GM20000 (cell line): ENCODE measurements around the gene CHIT1.
A peak's percentile ranks its signal among the peaks of the same experiment; 100 is the strongest.

Source experiments
- DNase-seq: peaks from one replicate; pipeline ENCODE4 v3.0.0; 2012; ENCODE audit warnings: low spot score
- CTCF ChIP-seq: IDR thresholded peaks from 2 replicates; pipeline ENCODE4 v1.5.1; 2012; ENCODE audit warnings: mild to moderate bottlenecking, control low read depth; ENCODE audit errors: extremely low read depth, missing control alignments

Gene CHIT1

DNA sequence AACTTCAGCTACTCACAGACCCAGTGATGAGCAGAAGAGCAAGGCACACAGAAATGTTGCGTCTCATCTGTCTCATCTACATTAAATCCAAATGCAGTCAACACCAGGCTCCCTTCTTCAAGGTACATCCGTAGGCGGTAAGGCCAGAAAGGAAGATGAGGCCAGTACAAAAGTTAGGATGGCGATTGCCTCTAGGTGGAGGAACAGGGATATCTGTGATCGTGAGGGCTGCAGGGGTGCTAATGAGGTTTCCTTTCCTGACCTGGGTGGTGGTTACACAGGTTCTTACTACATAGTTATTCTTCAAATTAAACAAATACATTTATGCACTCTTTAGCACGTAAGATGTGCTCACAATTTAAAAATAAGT lies 52.5 kb downstream of the CHIT1 start:
- DNase-seq = no peak
- TF ChIP-seq CTCF = no peak

GRCh38 chr1:203176273-203177035 lies 53.0 kb downstream of the CHIT1 start:
- TF ChIP-seq CTCF = no peak
- DNase-seq = no peak

DNA sequence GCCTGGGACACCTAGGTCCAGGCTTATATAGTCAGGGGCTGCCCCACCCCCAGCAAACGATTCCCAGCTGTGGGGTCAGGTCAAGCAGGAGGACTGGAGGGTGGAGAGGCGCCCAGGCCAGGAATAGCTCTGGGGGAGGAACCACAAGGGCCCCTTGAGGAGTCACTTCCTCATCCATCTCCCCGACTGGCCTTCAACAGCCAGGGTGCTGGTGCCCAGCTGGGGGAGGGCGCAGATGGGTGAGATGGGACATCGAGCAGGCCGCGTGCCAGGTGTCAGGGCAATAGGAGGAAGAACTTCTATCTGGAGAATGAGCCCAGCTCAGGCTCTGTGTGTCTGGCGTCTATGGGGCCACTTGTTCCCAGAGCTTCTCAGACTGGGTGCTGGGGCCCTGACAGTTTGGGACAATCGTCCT lies 53.6 kb downstream of the CHIT1 start:
- TF ChIP-seq CTCF = no peak
- DNase-seq = no peak

GRCh38 chr1:203175237-203175826 lies 54.1 kb downstream of the CHIT1 start, which contains the start of gene MYBPH:
TSS of gene MYBPH (minus strand) at chr1:203175826. CDS start at chr1:203175755, 71 bp downstream.
- TF ChIP-seq CTCF = no peak
- DNase-seq = no peak

DNA sequence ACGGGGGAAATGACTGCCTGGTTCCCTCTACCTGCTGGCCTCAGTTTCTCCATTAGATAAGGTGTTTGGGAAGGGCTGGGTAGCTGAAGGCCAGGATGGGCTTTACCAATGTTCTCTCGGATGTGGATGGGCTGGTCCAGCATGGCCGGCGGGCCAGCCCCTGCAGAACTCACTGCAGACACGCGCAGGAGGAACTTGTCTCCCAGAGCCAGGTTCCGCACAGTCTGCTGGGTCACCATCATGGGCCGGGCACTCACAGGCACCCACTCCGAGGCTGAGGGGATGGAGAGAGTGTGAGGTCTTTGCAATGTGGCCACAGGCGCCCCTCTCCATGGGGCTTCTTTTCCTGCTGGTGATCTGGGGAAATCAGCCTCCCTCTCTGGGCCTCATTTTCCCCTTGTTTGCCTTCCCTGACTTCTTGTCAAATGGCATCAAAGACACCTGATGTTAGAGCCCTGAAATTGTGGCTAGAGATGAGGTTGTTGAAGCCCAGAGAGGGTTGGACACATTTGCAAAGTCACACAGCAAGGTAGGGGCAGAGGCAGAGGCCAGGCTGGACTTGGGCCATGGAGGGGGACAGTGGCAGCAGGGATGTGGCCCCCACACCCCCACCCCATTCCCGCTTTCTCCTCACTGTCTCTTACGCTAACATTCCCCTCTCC lies 55.0 kb downstream of the CHIT1 start:
- TF ChIP-seq CTCF = no peak
- DNase-seq = no peak

DNA sequence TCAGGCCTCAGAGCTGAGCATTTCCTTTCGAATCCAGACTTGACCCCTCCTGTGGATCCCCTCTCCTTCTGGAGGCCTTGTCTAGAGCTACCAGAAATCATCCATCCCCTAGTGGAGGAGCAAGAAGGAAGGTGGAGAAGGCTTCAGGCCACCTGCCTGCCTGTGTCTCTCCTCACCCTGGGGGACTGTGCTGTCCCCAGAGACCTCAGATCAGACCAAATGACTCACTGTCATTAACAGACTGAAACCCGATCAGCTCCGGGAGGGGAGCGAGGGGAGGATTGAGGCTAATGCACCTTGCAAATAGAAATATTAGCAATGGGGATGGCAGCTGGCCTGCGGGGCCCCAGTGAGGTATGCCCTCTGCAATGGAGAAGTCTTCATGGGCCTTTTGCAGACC lies 55.9 kb downstream of the CHIT1 start:
- no peak for TF ChIP-seq CTCF
- DNase-seq = peak; percentile 80

DNA sequence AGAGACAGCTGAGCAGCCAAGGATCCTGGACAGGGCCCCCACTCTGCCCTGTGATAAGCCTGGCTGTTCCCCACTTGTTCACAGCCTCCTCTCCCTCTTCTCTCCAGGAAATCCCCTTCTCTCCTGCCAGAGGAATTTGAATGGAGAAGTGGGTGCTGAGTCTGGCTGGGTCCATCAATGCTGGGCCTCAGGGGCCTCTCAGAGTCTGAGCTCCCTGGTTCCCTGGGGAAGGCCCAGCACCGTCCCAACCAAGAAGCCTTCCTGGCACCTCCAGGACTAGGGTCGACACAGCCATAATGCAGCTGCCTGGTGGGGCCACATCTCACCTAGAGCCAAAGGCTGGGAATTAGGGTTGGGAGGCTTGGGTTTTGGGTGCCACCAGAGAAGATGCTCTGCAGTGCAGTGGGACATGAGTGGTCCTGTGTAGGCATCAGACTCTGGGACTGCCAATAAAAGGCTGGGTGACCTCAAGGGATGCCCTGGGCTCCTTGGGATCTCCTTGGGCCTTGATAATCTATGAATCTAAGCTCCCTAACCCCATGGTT lies 56.4 kb downstream of the CHIT1 start:
- DNase-seq = no peak
- no peak for TF ChIP-seq CTCF
